ENCODE measurements around the gene TBX1. TPM values are rescaled to one million over a fixed set of nuclear protein-coding genes. Genes with fewer than 3 reads are reported as not detected.

The TBX1 gene
- total RNA-seq, 1 donor from 2014 or later = 0.56 TPM

DNA sequence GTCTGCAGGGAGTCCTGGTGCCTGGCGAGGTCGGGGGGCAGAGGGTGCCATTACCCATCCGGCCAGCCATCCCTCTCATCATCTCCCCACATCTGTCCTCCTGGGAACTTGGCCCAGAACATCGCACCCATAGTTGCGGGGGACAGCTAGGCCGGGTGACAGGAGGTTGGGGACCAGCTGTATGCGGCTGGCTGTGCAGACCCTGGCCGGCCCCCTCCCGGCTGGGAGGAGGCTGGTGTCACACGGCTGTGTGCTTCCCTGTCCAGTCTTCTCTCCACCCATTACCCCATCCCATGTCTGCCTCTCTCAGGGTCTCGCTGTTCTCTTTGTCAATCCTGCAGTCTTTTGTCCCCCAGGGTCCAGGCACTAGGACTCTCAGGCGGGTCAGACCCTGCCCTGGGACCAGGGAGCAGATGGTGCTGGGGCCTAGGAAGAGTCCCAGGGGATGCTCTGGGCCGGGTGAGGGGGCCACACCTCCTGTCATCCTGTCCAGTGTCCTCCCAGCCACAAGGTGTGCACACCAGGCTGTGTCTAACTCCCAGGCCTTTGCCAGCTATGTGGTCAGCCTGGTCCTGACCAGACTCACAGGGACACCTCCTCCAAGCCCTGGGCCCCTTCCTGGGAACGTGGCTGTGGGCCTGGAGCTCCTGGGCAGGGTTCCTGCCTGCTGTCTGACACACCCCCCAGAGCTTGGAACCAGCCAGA lies 6.4 kb upstream of the TBX1 start:
- Mint-ChIP-seq H3K27me3 (ENCODE audit: unreplicated experiment) (peaks cover 19% of the 10 kb centered on the region), H3K9me3 (ENCODE audit: unreplicated experiment) (no peaks in the 10 kb centered on the region), H3K27ac (ENCODE audit: unreplicated experiment) (no peak overlapping the region), H3K4me3 (ENCODE audit: unreplicated experiment) (no peak overlapping the region), H3K36me3 (ENCODE audit: low read depth, unreplicated experiment) (no peaks in the 10 kb centered on the region), H3K4me1 (ENCODE audit: unreplicated experiment) (peaks cover 10% of the 10 kb centered on the region)
- no peak for DNase-seq (ENCODE audit: low spot score)
- TF ChIP-seq, protein P1, sequence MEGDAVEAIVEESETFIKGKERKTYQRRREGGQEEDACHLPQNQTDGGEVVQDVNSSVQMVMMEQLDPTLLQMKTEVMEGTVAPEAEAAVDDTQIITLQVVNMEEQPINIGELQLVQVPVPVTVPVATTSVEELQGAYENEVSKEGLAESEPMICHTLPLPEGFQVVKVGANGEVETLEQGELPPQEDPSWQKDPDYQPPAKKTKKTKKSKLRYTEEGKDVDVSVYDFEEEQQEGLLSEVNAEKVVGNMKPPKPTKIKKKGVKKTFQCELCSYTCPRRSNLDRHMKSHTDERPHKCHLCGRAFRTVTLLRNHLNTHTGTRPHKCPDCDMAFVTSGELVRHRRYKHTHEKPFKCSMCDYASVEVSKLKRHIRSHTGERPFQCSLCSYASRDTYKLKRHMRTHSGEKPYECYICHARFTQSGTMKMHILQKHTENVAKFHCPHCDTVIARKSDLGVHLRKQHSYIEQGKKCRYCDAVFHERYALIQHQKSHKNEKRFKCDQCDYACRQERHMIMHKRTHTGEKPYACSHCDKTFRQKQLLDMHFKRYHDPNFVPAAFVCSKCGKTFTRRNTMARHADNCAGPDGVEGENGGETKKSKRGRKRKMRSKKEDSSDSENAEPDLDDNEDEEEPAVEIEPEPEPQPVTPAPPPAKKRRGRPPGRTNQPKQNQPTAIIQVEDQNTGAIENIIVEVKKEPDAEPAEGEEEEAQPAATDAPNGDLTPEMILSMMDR (IDR thresholded peaks at IDR 0.05; ENCODE audit: unreplicated experiment) = no peak

DNA sequence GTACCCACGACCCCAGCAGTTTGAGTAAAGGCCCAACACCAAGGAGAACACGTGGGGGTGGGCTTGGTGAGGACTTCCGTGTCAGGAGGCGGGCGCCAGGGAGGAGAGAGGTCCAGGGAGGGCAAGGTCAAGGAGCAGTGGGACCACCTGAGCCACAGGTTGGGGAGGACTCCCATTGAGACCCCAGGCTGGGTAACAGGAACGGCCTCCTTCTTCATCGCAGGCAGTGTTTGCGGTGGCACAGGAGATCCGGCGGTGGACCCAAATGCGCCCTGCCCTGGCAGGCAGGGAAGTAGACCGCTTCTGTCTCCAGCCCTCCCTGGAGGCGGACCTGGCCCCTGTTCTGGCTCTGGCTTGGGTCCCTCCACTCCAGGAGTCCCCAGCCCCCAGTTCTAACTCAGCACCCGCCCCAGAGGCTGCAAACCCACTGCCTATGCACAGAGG lies 5.9 kb upstream of the TBX1 start:
- peaks cover 20% of the 10 kb centered on the region for H3K27me3 Mint-ChIP-seq (ENCODE audit: unreplicated experiment)
- peaks cover 14% of the 10 kb centered on the region for H3K4me1 Mint-ChIP-seq (ENCODE audit: unreplicated experiment)
- no peak for DNase-seq (ENCODE audit: low spot score)
- H3K36me3 Mint-ChIP-seq (ENCODE audit: low read depth, unreplicated experiment) = no peaks in the 10 kb centered on the region
- H3K9me3 Mint-ChIP-seq (ENCODE audit: unreplicated experiment) = no peaks in the 10 kb centered on the region
- H3K27ac Mint-ChIP-seq (ENCODE audit: unreplicated experiment) = no peak overlapping the region
- no peak overlapping the region for H3K4me3 Mint-ChIP-seq (ENCODE audit: unreplicated experiment)
- TF ChIP-seq, protein P1 (IDR thresholded peaks at IDR 0.05; ENCODE audit: unreplicated experiment) = no peak

DNA sequence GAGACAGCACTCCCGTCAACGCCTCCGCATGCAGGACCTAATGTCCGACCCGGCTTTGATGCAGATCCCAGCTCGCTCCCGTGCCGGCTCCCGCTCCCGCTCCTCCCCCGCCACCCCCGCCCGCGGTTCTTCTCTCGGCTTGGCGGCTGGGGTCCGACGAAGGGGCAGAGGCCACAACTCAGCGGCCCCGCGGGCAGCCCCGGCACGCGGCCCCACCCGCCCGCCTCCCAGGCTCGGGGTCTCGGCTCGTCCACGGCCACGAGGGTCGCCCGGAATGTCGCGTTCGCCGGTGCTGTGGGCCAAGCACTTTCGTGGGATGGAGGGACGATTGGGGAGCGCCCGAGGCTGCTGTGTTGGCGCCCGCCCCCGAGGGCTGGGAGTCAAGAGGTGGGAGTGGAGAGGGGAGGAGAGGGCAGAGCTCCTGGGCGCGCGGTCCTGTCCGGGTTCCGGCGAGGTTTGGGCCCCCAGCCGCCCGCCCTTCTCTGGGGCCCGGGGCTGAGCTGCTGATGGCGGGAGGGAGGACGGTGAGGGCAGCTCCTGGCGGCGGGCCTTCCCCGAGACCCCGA lies 5.3 kb upstream of the TBX1 start:
- Mint-ChIP-seq H3K4me3 (ENCODE audit: unreplicated experiment) (no peak overlapping the region), H3K9me3 (ENCODE audit: unreplicated experiment) (no peaks in the 10 kb centered on the region)
- DNase-seq (ENCODE audit: low spot score) = no peak

DNA sequence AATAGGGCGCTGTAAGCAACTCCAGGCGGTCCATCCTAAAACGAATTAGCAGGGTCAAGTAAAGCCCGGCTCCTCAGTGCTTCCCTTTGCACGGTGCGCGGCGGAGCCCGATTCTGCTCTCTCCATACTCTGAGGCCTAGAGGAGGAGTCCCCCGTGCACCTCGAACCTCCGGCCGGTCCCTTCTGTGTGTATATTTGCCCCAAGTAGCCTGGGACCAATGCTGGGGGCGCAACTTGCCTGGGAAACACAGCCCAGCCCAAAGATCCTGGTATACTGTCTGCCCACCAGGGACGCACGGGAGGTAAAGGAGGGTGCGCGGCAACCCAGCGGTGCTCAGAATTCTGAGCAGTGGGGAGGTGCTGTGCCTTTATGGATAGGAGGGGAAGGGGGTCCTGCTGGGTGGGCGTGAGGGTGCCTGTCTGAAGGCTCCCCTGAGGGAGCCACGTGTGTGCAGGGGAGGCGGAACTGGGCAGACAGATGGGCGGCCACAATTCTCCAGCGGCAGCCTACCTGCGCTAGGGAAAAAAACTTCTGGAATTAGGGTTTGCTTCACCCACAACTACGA lies 4.8 kb upstream of the TBX1 start:
- TF ChIP-seq, protein P1 (IDR thresholded peaks at IDR 0.05; ENCODE audit: unreplicated experiment) = no peak
- H3K4me3 Mint-ChIP-seq (ENCODE audit: unreplicated experiment) = no peak overlapping the region
- H3K4me1 Mint-ChIP-seq (ENCODE audit: unreplicated experiment) = peaks cover 20% of the 10 kb centered on the region
- peaks cover 6% of the 10 kb centered on the region for H3K36me3 Mint-ChIP-seq (ENCODE audit: low read depth, unreplicated experiment)
- H3K27me3 Mint-ChIP-seq (ENCODE audit: unreplicated experiment) = peaks cover 26% of the 10 kb centered on the region
- H3K27ac Mint-ChIP-seq (ENCODE audit: unreplicated experiment) = no peak overlapping the region
- no peaks in the 10 kb centered on the region for H3K9me3 Mint-ChIP-seq (ENCODE audit: unreplicated experiment)
- no peak for DNase-seq (ENCODE audit: low spot score)

More for the DNA sequence above, 5.3 kb upstream of the TBX1 start:
- Mint-ChIP-seq H3K27ac (ENCODE audit: unreplicated experiment) (no peak overlapping the region), H3K36me3 (ENCODE audit: low read depth, unreplicated experiment) (peaks cover 4% of the 10 kb centered on the region), H3K27me3 (ENCODE audit: unreplicated experiment) (peaks cover 25% of the 10 kb centered on the region), H3K4me1 (ENCODE audit: unreplicated experiment) (peaks cover 19% of the 10 kb centered on the region)
- TF ChIP-seq, protein P1 (IDR thresholded peaks at IDR 0.05; ENCODE audit: unreplicated experiment) = no peak

Data from endothelial cell (in vitro differentiated cells).